Esophagus muscularis mucosa (tissue), 4 donors: ENCODE results near the gene TGFBR1.

Source experiments
- CTCF ChIP-seq, 3 experiments: fragments of 200-600 bp in 2 of 3; fragments of 450-650 bp in 1 of 3; sonication (generic) in 2 of 3; IDR thresholded peaks; one replicate each; pipeline ENCODE4 v1.5.1; 2017 to 2019; ENCODE audit warnings: antibody characterized with exemption in 3 of 3, mild to moderate bottlenecking in 2 of 3, moderate library complexity in 1 of 3
- EP300 ChIP-seq: sonication (generic); formaldehyde crosslinking; IDR thresholded peaks from one replicate; pipeline ENCODE4 v1.6.1; 2017; ENCODE audit warnings: antibody characterized with exemption
- POLR2AphosphoS5 ChIP-seq, 2 donors: sonication (generic); formaldehyde crosslinking; IDR thresholded peaks; one replicate each; pipeline ENCODE4 v1.6.1; 2017; ENCODE audit warnings: antibody characterized with exemption in 2 of 2

- TF ChIP-seq CTCF (IDR thresholded peaks at IDR 0.05) (no peak), POLR2AphosphoS5 (IDR thresholded peaks at IDR 0.05) (no peak), EP300 (no peak)
Observed at GRCh38 chr9:99180662-99181061, 75.7 kb downstream of the TGFBR1 start.
